A673 (cell line): Measurements from ENCODE around the gene CTCF. TPM values are rescaled to one million over a fixed set of nuclear protein-coding genes. Genes with fewer than 3 reads are reported as not detected.

Source experiments
- BruUV-seq: library from RNA; stranded (reverse); fragments of 400-500 nt; replicated peaks from 2 replicates; lab custom pipeline; 2021; lab: Mats Ljungman, UMichigan
- CTCF ChIA-PET: fragments of 300-600 bp; sonication (Branson Sonifier 250); formaldehyde crosslinking; loops from one replicate; lab custom pipeline; 2022; ENCODE audit warnings: antibody characterized with exemption; lab: Charles Lee
- POLR2A ChIA-PET: fragments of 300-600 bp; sonication (Branson Sonifier 250); formaldehyde crosslinking; loops from one replicate; lab custom pipeline; 2022; ENCODE audit warnings: antibody characterized with exemption; ENCODE audit not compliant: low non-redundant PET; lab: Charles Lee
- DNase-seq: peaks from one replicate; pipeline ENCODE4 v3.0.0-alpha.2; 2015; ENCODE audit warnings: low spot score
- H3K27ac ChIP-seq: fragments of 200-600 bp; sonication (generic); 2 replicates; pipeline ENCODE4 v1.5.1; 2016; ENCODE audit warnings: mixed run types, low read depth, mild to moderate bottlenecking, mixed read lengths, antibody characterized with exemption, low read length; ENCODE audit not compliant: poor library complexity, severe bottlenecking
- H3K27me3 ChIP-seq: fragments of 200-600 bp; sonication (generic); replicated peaks from 2 replicates; pipeline ENCODE4 v1.6.1; 2017; ENCODE audit warnings: mixed run types, low read depth, mild to moderate bottlenecking, mixed read lengths, antibody characterized with exemption, low read length; ENCODE audit not compliant: insufficient read depth, poor library complexity
- H3K36me3 ChIP-seq: fragments of 200-600 bp; sonication (generic); 2 replicates; pipeline ENCODE4 v1.6.1; 2016; ENCODE audit warnings: mixed run types, mild to moderate bottlenecking, mixed read lengths, antibody characterized with exemption, low read length; ENCODE audit not compliant: insufficient read depth, poor library complexity, severe bottlenecking
- H3K4me1 ChIP-seq: fragments of 200-600 bp; sonication (generic); 2 replicates; pipeline ENCODE4 v1.6.1; 2017; ENCODE audit warnings: mixed run types, mild to moderate bottlenecking, mixed read lengths, antibody characterized with exemption, low read length; ENCODE audit not compliant: insufficient read depth, poor library complexity, severe bottlenecking
- H3K4me3 ChIP-seq: fragments of 200-600 bp; sonication (generic); 2 replicates; pipeline ENCODE4 v1.5.1; 2016; ENCODE audit warnings: low read depth, mixed run types, mild to moderate bottlenecking, mixed read lengths, low read length; ENCODE audit not compliant: poor library complexity, severe bottlenecking
- H3K9me3 ChIP-seq: fragments of 200-600 bp; sonication (generic); 2 replicates; pipeline ENCODE4 v1.6.1; 2016; ENCODE audit warnings: mixed run types, low read depth, mild to moderate bottlenecking, mixed read lengths, antibody characterized with exemption, low read length; ENCODE audit not compliant: poor library complexity, severe bottlenecking
- EZH2 ChIP-seq: fragments of 200-600 bp; sonication (generic); IDR thresholded peaks from 2 replicates; pipeline ENCODE4 v1.6.1; 2017; ENCODE audit warnings: borderline replicate concordance, low read depth, mild to moderate bottlenecking, mixed read lengths, antibody characterized with exemption, low read length; ENCODE audit not compliant: poor library complexity, severe bottlenecking
- intact Hi-C: fragments of 100-400 bp; cut with micrococcal nuclease; formaldehyde crosslinking; loops from one replicate; pipeline ENCODE4 v1.10.0; 2022; ENCODE audit not compliant: unreplicated experiment
- total RNA-seq: library from RNA; stranded (reverse); gene quantifications from 2 replicates; pipeline ENCODE4 v1.2.3, GENCODE V29; 2021
- TF ChIP-seq, protein P1 (sequence below): fragments of 300-800, 200-600 bp; sonication (generic); conservative IDR thresholded peaks from 2 replicates; pipeline ENCODE4 v1.5.1; 2017; ENCODE audit warnings: low read depth, mild to moderate bottlenecking, antibody characterized with exemption, low read length, moderate library complexity, mixed read lengths

Gene CTCF
- total RNA-seq, 1 experiment from 2014 or later, result 74.7 TPM

DNA sequence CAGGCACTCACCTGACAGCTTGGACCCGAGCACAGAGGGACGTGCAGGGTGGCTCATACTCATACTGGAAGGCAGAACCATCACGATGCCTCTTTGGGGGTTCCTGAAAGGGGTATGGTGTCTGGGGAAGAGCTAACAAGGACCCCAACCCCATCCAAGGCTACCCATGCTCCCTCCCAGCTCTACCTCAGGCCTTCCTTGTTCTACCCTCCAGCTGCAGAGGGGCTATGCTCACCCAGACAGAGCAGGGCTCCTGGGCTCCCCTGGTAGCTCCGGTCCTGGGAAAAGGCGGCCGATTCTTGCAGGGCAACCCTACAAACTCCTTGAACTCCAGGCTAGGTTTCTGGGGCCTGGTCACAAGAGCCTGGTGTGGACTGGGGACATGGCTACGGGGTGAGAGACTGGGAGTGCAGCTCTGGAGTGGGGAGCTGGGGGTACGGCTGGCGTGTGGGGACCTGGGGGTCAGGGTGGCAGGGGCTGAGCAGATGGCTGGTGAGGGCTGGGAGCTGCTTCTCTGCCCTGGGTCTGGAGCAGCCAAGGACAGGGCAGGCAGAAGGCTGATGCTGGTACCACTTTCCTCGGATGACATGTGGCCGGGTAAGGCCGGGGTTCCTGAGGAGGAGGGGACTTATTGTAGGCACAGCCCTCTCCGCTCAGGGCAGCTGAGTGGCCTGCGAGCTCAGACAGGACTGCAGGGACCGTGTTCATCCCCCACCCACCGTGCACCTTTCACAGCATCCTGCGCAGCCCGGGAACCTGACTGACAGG lies 95.6 kb downstream of the CTCF start:
- CTCF ChIA-PET, result interaction anchor here (2.7 kb wide), 1 partner anchor 137 kb away, joined by 17 read pairs; no protein-coding TSS in a partner anchor
- TF ChIP-seq, protein P1, sequence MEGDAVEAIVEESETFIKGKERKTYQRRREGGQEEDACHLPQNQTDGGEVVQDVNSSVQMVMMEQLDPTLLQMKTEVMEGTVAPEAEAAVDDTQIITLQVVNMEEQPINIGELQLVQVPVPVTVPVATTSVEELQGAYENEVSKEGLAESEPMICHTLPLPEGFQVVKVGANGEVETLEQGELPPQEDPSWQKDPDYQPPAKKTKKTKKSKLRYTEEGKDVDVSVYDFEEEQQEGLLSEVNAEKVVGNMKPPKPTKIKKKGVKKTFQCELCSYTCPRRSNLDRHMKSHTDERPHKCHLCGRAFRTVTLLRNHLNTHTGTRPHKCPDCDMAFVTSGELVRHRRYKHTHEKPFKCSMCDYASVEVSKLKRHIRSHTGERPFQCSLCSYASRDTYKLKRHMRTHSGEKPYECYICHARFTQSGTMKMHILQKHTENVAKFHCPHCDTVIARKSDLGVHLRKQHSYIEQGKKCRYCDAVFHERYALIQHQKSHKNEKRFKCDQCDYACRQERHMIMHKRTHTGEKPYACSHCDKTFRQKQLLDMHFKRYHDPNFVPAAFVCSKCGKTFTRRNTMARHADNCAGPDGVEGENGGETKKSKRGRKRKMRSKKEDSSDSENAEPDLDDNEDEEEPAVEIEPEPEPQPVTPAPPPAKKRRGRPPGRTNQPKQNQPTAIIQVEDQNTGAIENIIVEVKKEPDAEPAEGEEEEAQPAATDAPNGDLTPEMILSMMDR, result no peak
- TF ChIP-seq EZH2, result no peak
- peaks cover 12% of the 10 kb centered on the region for H3K4me1 ChIP-seq
- POLR2A ChIA-PET, result no interaction called here
- intact Hi-C loops, result no loop called here
- DNase-seq, result no peak
- H3K4me3 ChIP-seq, result no peak overlapping the region
- peaks cover 6% of the 10 kb centered on the region for H3K36me3 ChIP-seq
- BruUV-seq, result no TSS peak
- no peaks in the 10 kb centered on the region for H3K27me3 ChIP-seq
- H3K9me3 ChIP-seq, result no peaks in the 10 kb centered on the region
- no peak overlapping the region for H3K27ac ChIP-seq

DNA sequence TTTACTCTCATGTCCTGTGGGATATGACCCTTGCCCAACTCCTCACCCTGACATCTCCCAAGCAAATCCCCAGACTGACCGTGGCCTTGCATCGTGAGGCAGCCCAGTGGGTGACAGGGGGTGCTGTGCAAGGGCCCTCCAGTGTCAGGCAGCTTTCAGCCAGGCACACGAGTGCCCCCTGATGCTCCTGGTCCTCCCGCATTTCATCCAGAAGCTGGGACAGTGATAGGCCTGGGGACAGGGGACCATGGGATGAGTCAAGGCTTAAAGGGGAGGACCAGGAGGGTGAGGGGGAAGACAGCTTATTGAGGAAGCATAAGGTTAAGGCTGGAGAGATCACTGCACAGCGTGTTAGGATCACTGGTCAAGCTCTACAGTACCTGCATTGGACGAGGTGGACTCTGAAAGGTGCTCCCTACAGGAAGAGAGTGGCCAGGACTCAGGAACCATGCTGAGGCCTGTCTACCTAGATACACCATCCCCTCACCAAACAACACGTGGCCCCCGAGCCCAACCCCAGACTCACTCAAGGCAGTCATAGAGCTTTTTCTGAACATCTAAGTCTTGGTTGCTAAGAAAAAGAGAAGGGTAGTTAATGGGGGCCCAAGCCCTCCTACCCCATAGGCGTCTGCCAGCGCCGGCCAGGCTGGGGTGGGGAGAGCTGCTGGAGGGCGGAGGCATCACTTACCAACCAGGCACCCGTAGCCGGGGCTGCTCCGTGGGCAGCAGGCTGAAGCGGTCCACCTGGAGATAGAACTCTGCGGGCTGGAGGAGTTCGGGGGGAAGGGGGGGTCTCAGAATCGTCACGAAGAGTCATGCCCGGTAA lies 96.7 kb downstream of the CTCF start:
- no TSS peak for BruUV-seq
- no peak for TF ChIP-seq EZH2
- TF ChIP-seq, protein P1, result no peak
- no peak for DNase-seq
- peaks cover 6% of the 10 kb centered on the region for H3K36me3 ChIP-seq
- no peaks in the 10 kb centered on the region for H3K9me3 ChIP-seq
- intact Hi-C loops, result no loop called here
- ChIA-PET CTCF (interaction anchor here (2.7 kb wide), 1 partner anchor 138 kb away, joined by 17 read pairs; no protein-coding TSS in a partner anchor), POLR2A (no interaction called here)
- peak overlapping the region; percentile 86 for H3K27ac ChIP-seq
- no peaks in the 10 kb centered on the region for H3K27me3 ChIP-seq
- H3K4me1 ChIP-seq, result peaks cover 12% of the 10 kb centered on the region
- H3K4me3 ChIP-seq, result peak overlapping the region; percentile 66
